ENCODE measurements around the gene ADPRHL1. TPM values are rescaled to one million over a fixed set of nuclear protein-coding genes. Genes with fewer than 3 reads are reported as not detected.

ADPRHL1 gene
- total RNA-seq, 1 donor from 2014 or later = 3.1 TPM

- H3K9me3 Mint-ChIP-seq (ENCODE audit: unreplicated experiment) = no peaks in the 10 kb centered on the region
- no peak overlapping the region for H3K27ac Mint-ChIP-seq (ENCODE audit: unreplicated experiment)
Observed at GRCh38 chr13:113403255-113404104, 49.8 kb downstream of the ADPRHL1 start.

GRCh38 chr13:113402471-113403254 is 50.6 kb downstream of the ADPRHL1 start:
- no peak overlapping the region for H3K4me3 Mint-ChIP-seq (ENCODE audit: unreplicated experiment)
- H3K27me3 Mint-ChIP-seq (ENCODE audit: low read depth, unreplicated experiment) = peaks cover 31% of the 10 kb centered on the region
- H3K36me3 Mint-ChIP-seq (ENCODE audit: low read depth, unreplicated experiment) = no peaks in the 10 kb centered on the region
- Histone ChIP-seq H3K9ac (ENCODE audit: low read length) (no peak overlapping the region), H3K4me2 (ENCODE audit: low read length) (no peak overlapping the region), H2AFZ (ENCODE audit: low read depth, low read length) (no peak overlapping the region), H3K27me3 (ENCODE audit: insufficient read depth, low read length) (no peaks in the 10 kb centered on the region), H4K20me1 (ENCODE audit: insufficient read depth, low read length) (no peaks in the 10 kb centered on the region), H3K4me1 (ENCODE audit: insufficient read depth, low read length) (peaks cover 21% of the 10 kb centered on the region), H3K79me2 (ENCODE audit: insufficient read depth, low read length) (no peaks in the 10 kb centered on the region), H3K27ac (ENCODE audit: low read depth, low read length) (no peak overlapping the region), H3K36me3 (ENCODE audit: insufficient read depth, low read length) (no peaks in the 10 kb centered on the region), H3K9me3 (ENCODE audit: insufficient read depth, low read depth, low read length) (no peaks in the 10 kb centered on the region), H3K4me3 (ENCODE audit: insufficient read depth, low read depth, low read length) (no peak overlapping the region)
- no peaks in the 10 kb centered on the region for H3K9me3 Mint-ChIP-seq (ENCODE audit: unreplicated experiment)
- H3K27ac Mint-ChIP-seq (ENCODE audit: unreplicated experiment) = no peak overlapping the region
- FAIRE-seq = no peak
- peaks cover 8% of the 10 kb centered on the region for H3K4me1 Mint-ChIP-seq (ENCODE audit: low read depth, unreplicated experiment)
- no peak for TF ChIP-seq EZH2 (IDR thresholded peaks at IDR 0.05; ENCODE audit: insufficient read depth, low read length)
- no peak for TF ChIP-seq CTCF (IDR thresholded peaks at IDR 0.05; ENCODE audit: insufficient read depth, low read depth, low read length)
- no peak for DNase-seq (ENCODE audit: low read depth)

More at GRCh38 chr13:113403255-113404104, 49.8 kb downstream of the ADPRHL1 start:
- Mint-ChIP-seq H3K27me3 (ENCODE audit: low read depth, unreplicated experiment) (peaks cover 28% of the 10 kb centered on the region), H3K4me1 (ENCODE audit: low read depth, unreplicated experiment) (peaks cover 8% of the 10 kb centered on the region), H3K4me3 (ENCODE audit: unreplicated experiment) (no peak overlapping the region), H3K36me3 (ENCODE audit: low read depth, unreplicated experiment) (no peaks in the 10 kb centered on the region)
- Histone ChIP-seq H3K27ac (ENCODE audit: low read depth, low read length) (no peak overlapping the region), H3K9ac (ENCODE audit: low read length) (no peak overlapping the region), H4K20me1 (ENCODE audit: insufficient read depth, low read length) (no peaks in the 10 kb centered on the region), H3K4me2 (ENCODE audit: low read length) (no peak overlapping the region), H3K27me3 (ENCODE audit: insufficient read depth, low read length) (no peaks in the 10 kb centered on the region), H3K79me2 (ENCODE audit: insufficient read depth, low read length) (no peaks in the 10 kb centered on the region), H3K9me3 (ENCODE audit: insufficient read depth, low read depth, low read length) (no peaks in the 10 kb centered on the region), H3K4me3 (ENCODE audit: insufficient read depth, low read depth, low read length) (no peak overlapping the region), H3K4me1 (ENCODE audit: insufficient read depth, low read length) (peaks cover 21% of the 10 kb centered on the region), H2AFZ (ENCODE audit: low read depth, low read length) (no peak overlapping the region), H3K36me3 (ENCODE audit: insufficient read depth, low read length) (no peaks in the 10 kb centered on the region)
- DNase-seq (ENCODE audit: low read depth) (no peak), FAIRE-seq (no peak)
- TF ChIP-seq EZH2 (IDR thresholded peaks at IDR 0.05; ENCODE audit: insufficient read depth, low read length) (no peak), CTCF (IDR thresholded peaks at IDR 0.05; ENCODE audit: insufficient read depth, low read depth, low read length) (no peak)
